ENCODE measurements around the gene PDE12.

Gene PDE12

DNA sequence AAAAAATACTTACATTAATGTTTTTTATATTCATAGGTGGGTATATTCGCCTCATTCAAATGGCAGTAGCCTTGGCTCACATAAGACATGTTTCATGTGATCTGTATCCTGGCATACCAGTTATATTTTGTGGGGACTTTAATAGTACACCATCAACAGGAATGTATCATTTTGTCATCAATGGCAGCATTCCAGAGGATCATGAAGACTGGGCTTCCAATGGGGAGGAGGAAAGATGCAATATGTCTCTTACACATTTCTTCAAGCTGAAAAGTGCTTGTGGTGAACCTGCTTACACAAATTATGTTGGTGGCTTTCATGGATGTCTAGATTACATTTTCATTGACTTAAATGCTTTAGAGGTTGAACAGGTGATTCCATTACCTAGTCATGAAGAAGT, 3.5 kb downstream of the PDE12 start:
- TF ChIP-seq, protein P1, sequence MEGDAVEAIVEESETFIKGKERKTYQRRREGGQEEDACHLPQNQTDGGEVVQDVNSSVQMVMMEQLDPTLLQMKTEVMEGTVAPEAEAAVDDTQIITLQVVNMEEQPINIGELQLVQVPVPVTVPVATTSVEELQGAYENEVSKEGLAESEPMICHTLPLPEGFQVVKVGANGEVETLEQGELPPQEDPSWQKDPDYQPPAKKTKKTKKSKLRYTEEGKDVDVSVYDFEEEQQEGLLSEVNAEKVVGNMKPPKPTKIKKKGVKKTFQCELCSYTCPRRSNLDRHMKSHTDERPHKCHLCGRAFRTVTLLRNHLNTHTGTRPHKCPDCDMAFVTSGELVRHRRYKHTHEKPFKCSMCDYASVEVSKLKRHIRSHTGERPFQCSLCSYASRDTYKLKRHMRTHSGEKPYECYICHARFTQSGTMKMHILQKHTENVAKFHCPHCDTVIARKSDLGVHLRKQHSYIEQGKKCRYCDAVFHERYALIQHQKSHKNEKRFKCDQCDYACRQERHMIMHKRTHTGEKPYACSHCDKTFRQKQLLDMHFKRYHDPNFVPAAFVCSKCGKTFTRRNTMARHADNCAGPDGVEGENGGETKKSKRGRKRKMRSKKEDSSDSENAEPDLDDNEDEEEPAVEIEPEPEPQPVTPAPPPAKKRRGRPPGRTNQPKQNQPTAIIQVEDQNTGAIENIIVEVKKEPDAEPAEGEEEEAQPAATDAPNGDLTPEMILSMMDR (IDR thresholded peaks at IDR 0.05), result no peak
- TF ChIP-seq ZFX (IDR thresholded peaks at IDR 0.05; ENCODE audit: borderline replicate concordance), result no peak
- no peak overlapping the region for H3K27ac ChIP-seq

DNA sequence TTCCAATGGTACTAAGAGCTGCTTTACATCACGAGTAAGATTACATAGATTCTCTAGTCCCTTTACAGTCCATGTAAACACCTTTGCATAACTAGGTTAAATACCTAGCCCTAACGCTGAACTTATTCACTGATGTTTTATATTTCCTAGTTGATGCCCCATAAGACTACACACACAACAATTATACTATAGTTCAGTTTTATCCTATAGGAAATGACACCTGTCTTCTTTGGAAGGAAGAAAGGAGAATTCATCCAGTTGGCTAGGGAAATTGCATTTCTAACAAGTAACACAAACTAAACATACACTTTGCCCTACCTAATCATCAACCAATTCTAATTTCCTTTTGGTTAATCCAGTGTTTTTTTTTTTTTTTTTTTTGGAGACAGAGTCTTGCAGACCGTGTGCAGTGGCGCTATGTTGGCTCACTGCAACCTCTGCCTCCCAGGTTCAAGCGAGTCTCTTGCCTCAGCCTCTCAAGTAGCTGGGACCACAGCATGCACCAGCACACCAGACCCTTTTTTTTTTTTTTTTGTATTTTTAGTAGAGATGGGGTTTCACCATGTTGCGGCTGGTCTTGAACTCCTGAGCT, 13.9 kb downstream of the PDE12 start:
- TF ChIP-seq, protein P1 (IDR thresholded peaks at IDR 0.05), result no peak
- TF ChIP-seq ZFX (IDR thresholded peaks at IDR 0.05; ENCODE audit: borderline replicate concordance), result no peak

DNA sequence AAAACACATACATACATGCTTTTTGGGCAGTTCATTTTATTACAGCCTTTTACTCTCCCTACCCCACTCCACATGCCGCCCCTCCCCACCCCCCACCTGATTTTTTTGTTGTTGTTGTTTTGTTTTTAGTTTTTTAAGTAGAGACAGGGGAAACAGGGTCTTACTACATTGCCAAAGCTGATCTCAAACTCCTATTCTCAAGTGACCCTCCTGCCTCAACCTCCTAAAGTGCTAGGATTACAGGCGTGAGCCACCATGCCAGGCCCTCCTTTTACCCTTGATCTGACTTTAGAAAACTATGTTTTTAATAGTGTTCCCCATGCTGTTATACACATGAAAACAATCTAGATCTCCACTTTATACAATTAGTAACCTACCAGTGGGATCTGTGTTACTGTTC, 14.8 kb downstream of the PDE12 start:
- H3K27ac ChIP-seq, result no peak overlapping the region
- TF ChIP-seq ZFX (IDR thresholded peaks at IDR 0.05; ENCODE audit: borderline replicate concordance), result no peak
- TF ChIP-seq, protein P1 (IDR thresholded peaks at IDR 0.05), result no peak

More for the DNA sequence above, 13.9 kb downstream of the PDE12 start:
- no peak overlapping the region for H3K27ac ChIP-seq

DNA sequence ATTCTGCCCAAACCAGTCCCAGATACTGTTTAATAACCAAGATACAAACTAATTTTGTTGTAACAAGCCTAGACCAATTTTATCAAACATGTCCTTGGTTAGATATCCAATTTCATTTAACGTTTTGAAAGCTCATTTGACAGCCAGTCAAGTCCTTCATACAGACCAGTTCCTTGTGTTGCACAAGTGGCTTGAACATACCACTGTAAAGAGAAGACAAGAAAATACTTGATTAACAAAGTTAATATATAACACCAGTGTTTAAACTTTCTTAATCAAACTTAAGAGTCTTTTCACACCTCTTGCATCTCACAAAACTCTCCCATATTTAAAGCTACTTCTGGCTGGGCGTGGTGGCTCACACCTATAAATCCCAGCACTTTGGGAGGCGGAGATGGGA, 16.0 kb downstream of the PDE12 start:
- no peak overlapping the region for H3K27ac ChIP-seq
- no peak for TF ChIP-seq ZFX (IDR thresholded peaks at IDR 0.05; ENCODE audit: borderline replicate concordance)
- TF ChIP-seq, protein P1 (IDR thresholded peaks at IDR 0.05), result no peak

DNA sequence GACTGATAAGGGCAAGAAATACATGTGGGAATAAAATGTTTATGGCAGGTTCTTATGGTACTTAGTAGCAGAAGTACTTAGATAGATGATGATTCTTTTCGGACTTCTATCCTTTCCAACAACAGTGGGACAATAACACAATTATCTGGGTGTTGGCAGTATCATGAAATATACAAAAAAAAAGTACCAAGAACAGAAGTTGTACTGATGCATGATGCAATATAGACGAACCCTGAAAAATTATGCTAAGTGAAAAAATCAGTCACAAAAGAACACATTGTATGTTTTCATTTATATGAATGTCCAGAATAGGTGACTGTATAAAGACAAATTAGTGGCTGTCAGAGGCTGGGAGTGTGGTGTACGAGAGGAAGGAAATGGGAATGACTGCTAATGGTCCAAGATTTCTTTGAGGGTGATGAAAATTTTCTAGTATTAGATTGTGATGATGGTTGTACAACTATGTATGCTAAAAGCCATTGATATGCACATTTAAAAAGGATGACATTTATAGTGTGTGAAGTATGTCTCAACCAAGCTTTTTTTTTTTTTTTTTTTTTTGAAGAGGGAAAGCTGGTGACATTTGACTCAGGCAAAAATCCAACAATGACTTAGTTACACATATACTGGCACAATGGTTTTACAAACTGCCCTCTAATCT, 20.0 kb downstream of the PDE12 start:
- H3K27ac ChIP-seq, result no peak overlapping the region
- no peak for TF ChIP-seq ZFX (IDR thresholded peaks at IDR 0.05; ENCODE audit: borderline replicate concordance)
- TF ChIP-seq, protein P1 (IDR thresholded peaks at IDR 0.05), result no peak

DNA sequence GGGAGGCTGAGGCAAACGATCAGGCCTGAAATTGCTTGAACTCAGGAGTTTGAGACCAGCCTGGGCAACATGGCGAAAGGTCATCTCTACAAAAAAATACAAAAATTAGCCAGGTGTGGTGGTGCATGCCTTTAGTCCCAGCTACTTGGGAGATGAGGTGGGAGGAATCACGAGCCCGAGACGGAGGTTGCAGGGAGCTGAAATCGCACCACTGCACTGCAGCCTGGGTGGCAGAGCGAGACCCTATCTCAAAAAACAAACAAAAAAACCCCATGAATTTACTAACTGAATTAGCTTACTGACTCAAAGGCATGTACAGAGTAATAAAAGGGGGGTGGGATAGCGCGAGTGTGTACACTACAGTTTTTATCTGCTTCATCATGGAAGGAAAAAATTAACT, 21.7 kb downstream of the PDE12 start:
- H3K27ac ChIP-seq, result no peak overlapping the region
- TF ChIP-seq, protein P1 (IDR thresholded peaks at IDR 0.05), result no peak
- no peak for TF ChIP-seq ZFX (IDR thresholded peaks at IDR 0.05; ENCODE audit: borderline replicate concordance)

DNA sequence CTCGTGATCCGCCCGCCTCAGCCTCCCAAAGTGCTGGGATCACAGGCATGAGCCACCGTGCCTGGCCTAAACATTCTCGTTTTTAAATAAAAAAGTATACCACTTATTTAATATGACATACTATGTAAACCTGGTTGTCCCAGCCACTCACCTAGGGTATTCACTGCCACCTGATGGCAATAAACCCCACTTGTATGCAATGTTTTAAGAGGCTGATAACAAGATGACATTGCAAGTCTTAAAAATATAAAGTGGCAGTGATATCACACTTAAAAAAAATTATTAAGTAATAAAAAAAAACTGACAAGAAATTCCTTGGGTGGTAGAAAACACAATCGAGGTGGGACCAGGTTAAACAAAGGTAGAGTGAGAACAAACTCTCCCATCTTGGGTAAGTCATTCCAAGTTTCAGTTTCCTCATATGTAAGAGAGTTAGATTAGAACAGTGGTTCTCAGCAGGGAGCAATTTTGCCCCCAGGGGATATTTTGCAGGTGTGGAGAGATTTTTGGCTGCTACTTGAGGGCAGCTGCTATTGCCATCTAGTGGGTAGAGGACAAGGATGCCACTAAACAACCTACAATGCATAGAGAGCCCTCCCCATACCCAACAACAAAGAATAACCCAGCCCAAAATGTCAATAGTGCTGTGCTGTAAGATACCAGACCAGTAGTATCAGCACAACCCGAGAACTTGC, 26.5 kb downstream of the PDE12 start:
- peak overlapping the region; percentile 28 for H3K27ac ChIP-seq
- no peak for TF ChIP-seq ZFX (IDR thresholded peaks at IDR 0.05; ENCODE audit: borderline replicate concordance)
- TF ChIP-seq, protein P1 (IDR thresholded peaks at IDR 0.05), result peak; percentile 75
